Glutamatergic neuron (in vitro differentiated cells): ENCODE measurements around the gene MYO1D. TPM values are rescaled to one million over a fixed set of nuclear protein-coding genes. Genes with fewer than 3 reads are reported as not detected.

ENCODE experiments used
- DNase-seq: peaks from one replicate; pipeline ENCODE4 v3.0.0; 2022
- H3K27ac Mint-ChIP-seq: one replicate; pipeline ENCODE4 v1.8.0; 2020; ENCODE audit warnings: mild to moderate bottlenecking, mixed read lengths, inconsistent platforms; ENCODE audit not compliant: unreplicated experiment
- H3K27me3 Mint-ChIP-seq: one replicate; pipeline ENCODE4 v1.8.0; 2020; ENCODE audit warnings: mild to moderate bottlenecking, moderate library complexity, mixed read lengths, inconsistent platforms; ENCODE audit not compliant: unreplicated experiment
- H3K36me3 Mint-ChIP-seq: one replicate; pipeline ENCODE4 v1.8.0; 2020; ENCODE audit warnings: mild to moderate bottlenecking, mixed read lengths, inconsistent platforms; ENCODE audit not compliant: unreplicated experiment
- H3K4me1 Mint-ChIP-seq: one replicate; pipeline ENCODE4 v1.8.0; 2020; ENCODE audit warnings: mild to moderate bottlenecking, low read depth, mixed read lengths, inconsistent platforms; ENCODE audit not compliant: unreplicated experiment
- H3K4me3 Mint-ChIP-seq: one replicate; pipeline ENCODE4 v1.8.0; 2020; ENCODE audit warnings: mild to moderate bottlenecking, mixed read lengths, inconsistent platforms; ENCODE audit not compliant: unreplicated experiment
- H3K9me3 Mint-ChIP-seq: one replicate; pipeline ENCODE4 v1.8.0; 2020; ENCODE audit warnings: mild to moderate bottlenecking, moderate library complexity, mixed read lengths, inconsistent platforms; ENCODE audit not compliant: unreplicated experiment
- CTCF ChIP-seq: fragments of 200-600 bp; sonication (generic); IDR thresholded peaks from one replicate; pipeline ENCODE4 v1.5.0; 2021; ENCODE audit not compliant: partially characterized antibody, unreplicated experiment
- total RNA-seq: library from RNA; stranded (reverse); fragmentation: NEBNext Ultra II Directional; extraction: Animal tissue kit (Norgen Biotek cat#: 25700); gene quantifications from one replicate; pipeline ENCODE4 v1.2.1, GENCODE V29; 2021; ENCODE audit not compliant: unreplicated experiment

The MYO1D gene
- total RNA-seq, 1 donor from 2014 or later = 5.3 TPM

GRCh38 chr17:32622540-32622939 lies 254.4 kb downstream of the MYO1D start:
- Mint-ChIP-seq H3K36me3 (no peaks in the 10 kb centered on the region), H3K27ac (no peak overlapping the region), H3K4me3 (no peak overlapping the region), H3K27me3 (peaks cover 3% of the 10 kb centered on the region), H3K9me3 (peaks cover 6% of the 10 kb centered on the region), H3K4me1 (peaks cover 15% of the 10 kb centered on the region)
- DNase-seq = no peak
- TF ChIP-seq CTCF = no peak

GRCh38 chr17:32621612-32622312 lies 255.2 kb downstream of the MYO1D start:
- no peak overlapping the region for H3K4me3 Mint-ChIP-seq

GRCh38 chr17:32615326-32615725 lies 261.6 kb downstream of the MYO1D start:
- H3K4me3 Mint-ChIP-seq = no peak overlapping the region
- no peak for TF ChIP-seq CTCF
- peaks cover 2% of the 10 kb centered on the region for H3K9me3 Mint-ChIP-seq
- no peak for DNase-seq
- no peak overlapping the region for H3K27ac Mint-ChIP-seq
- no peaks in the 10 kb centered on the region for H3K4me1 Mint-ChIP-seq
- H3K27me3 Mint-ChIP-seq = no peaks in the 10 kb centered on the region
- H3K36me3 Mint-ChIP-seq = no peaks in the 10 kb centered on the region

More at GRCh38 chr17:32621612-32622312, 255.2 kb downstream of the MYO1D start:
- peaks cover 10% of the 10 kb centered on the region for H3K4me1 Mint-ChIP-seq
- no peaks in the 10 kb centered on the region for H3K27me3 Mint-ChIP-seq
- peaks cover 4% of the 10 kb centered on the region for H3K9me3 Mint-ChIP-seq
- H3K36me3 Mint-ChIP-seq = no peaks in the 10 kb centered on the region
- DNase-seq = no peak
- no peak for TF ChIP-seq CTCF
- H3K27ac Mint-ChIP-seq = no peak overlapping the region

- no peak for TF ChIP-seq CTCF
- no peak overlapping the region for H3K27ac Mint-ChIP-seq
- H3K4me3 Mint-ChIP-seq = no peak overlapping the region
- H3K9me3 Mint-ChIP-seq = peaks cover 2% of the 10 kb centered on the region
- no peaks in the 10 kb centered on the region for H3K27me3 Mint-ChIP-seq
- H3K36me3 Mint-ChIP-seq = no peaks in the 10 kb centered on the region
- H3K4me1 Mint-ChIP-seq = no peaks in the 10 kb centered on the region
- DNase-seq = no peak
Observed at GRCh38 chr17:32610943-32611342, 266.0 kb downstream of the MYO1D start.

- peaks cover 2% of the 10 kb centered on the region for H3K9me3 Mint-ChIP-seq
- no peaks in the 10 kb centered on the region for H3K36me3 Mint-ChIP-seq
- no peak overlapping the region for H3K27ac Mint-ChIP-seq
- H3K4me3 Mint-ChIP-seq = no peak overlapping the region
- H3K27me3 Mint-ChIP-seq = no peaks in the 10 kb centered on the region
- no peak for DNase-seq
- H3K4me1 Mint-ChIP-seq = no peaks in the 10 kb centered on the region
- TF ChIP-seq CTCF = no peak
Observed at GRCh38 chr17:32609884-32610650, 266.9 kb downstream of the MYO1D start.
